22Rv1 (cell line): ENCODE results near the gene ATP6V0E2.

Experiments used
- H3K27ac ChIP-seq: fragments of 450-650 bp; 2 replicates; pipeline ENCODE4 v1.5.1; 2017
- CTCF ChIP-seq: fragments of 450-650 bp; IDR thresholded peaks from 2 replicates; pipeline ENCODE4 v1.5.1; 2017; ENCODE audit warnings: mild to moderate bottlenecking
- ZFX ChIP-seq: fragments of 450-650 bp; IDR thresholded peaks from 2 replicates; pipeline ENCODE4 v1.6.1; 2017; ENCODE audit warnings: antibody characterized with exemption, borderline replicate concordance

ATP6V0E2 gene

GRCh38 chr7:149877890-149878522 lies 4.2 kb downstream of the ATP6V0E2 start:
- no peak overlapping the region for H3K27ac ChIP-seq
- no peak for TF ChIP-seq ZFX
- no peak for TF ChIP-seq CTCF

- H3K27ac ChIP-seq: no peak overlapping the region
- TF ChIP-seq ZFX (no peak), CTCF (no peak)
Measured at GRCh38 chr7:149878523-149878921, 4.8 kb downstream of the ATP6V0E2 start.

GRCh38 chr7:149879271-149879743 lies 5.5 kb downstream of the ATP6V0E2 start:
- TF ChIP-seq CTCF (no peak), ZFX (no peak)
- no peak overlapping the region for H3K27ac ChIP-seq

- TF ChIP-seq CTCF (no peak), ZFX (no peak)
- no peak overlapping the region for H3K27ac ChIP-seq
Measured at GRCh38 chr7:149879766-149880637, 6.2 kb downstream of the ATP6V0E2 start.

- TF ChIP-seq CTCF: no peak
- no peak for TF ChIP-seq ZFX
- no peak overlapping the region for H3K27ac ChIP-seq
Measured at GRCh38 chr7:149880638-149881311, 7.0 kb downstream of the ATP6V0E2 start.

- TF ChIP-seq ZFX (no peak), CTCF (no peak)
- no peak overlapping the region for H3K27ac ChIP-seq
Measured at GRCh38 chr7:149881328-149882247, 7.8 kb downstream of the ATP6V0E2 start.
